CD14-positive monocyte (primary cell): Measurements from ENCODE around the gene ZNF423. TPM values are rescaled to one million over a fixed set of nuclear protein-coding genes. Genes with fewer than 3 reads are reported as not detected.

ENCODE experiments used
- DNase-seq, 3 donors: peaks; one replicate each; pipeline ENCODE4 v3.0.0-alpha.2; 2011 to 2022
- H2AFZ ChIP-seq: 2 replicates; pipeline ENCODE4 v1.6.0; 2012; ENCODE audit warnings: mild to moderate bottlenecking, low read depth, low read length, inconsistent platforms; ENCODE audit not compliant: insufficient read depth, poor library complexity, severe bottlenecking
- H3K27ac ChIP-seq, 2 donors: 1 replicate in 1 of 2; 2 replicates in 1 of 2; pipeline ENCODE4 v1.5.1; 2012 to 2013; ENCODE audit warnings: low read length in 2 of 2, control low read depth in 1 of 2, inconsistent platforms in 1 of 2, low read depth in 1 of 2, mild to moderate bottlenecking in 1 of 2
- H3K27me3 ChIP-seq, 2 donors: one replicate each; pipeline versions ENCODE4 v1.6.0 to v1.6.1; 2011 to 2013; ENCODE audit warnings: low read length in 2 of 2; ENCODE audit not compliant: control insufficient read depth in 2 of 2, insufficient read depth in 2 of 2
- H3K36me3 ChIP-seq, 2 donors: replicated peaks in 1 of 2; 1 replicate in 1 of 2; 2 replicates in 1 of 2; pipeline versions ENCODE4 v1.5.1 to v1.6.1; 2012 to 2013; ENCODE audit warnings: low read length in 2 of 2, control low read depth in 1 of 2, inconsistent platforms in 1 of 2, mild to moderate bottlenecking in 1 of 2; ENCODE audit not compliant: insufficient read depth in 2 of 2, control insufficient read depth in 1 of 2
- H3K4me1 ChIP-seq, 2 donors: 1 replicate in 1 of 2; 2 replicates in 1 of 2; pipeline versions ENCODE4 v1.5.1 to v1.6.1; 2012 to 2013; ENCODE audit warnings: low read length in 2 of 2, control low read depth in 1 of 2, inconsistent platforms in 1 of 2, mild to moderate bottlenecking in 1 of 2, moderate library complexity in 1 of 2; ENCODE audit not compliant: insufficient read depth in 2 of 2, control insufficient read depth in 1 of 2
- H3K4me2 ChIP-seq: replicated peaks from 2 replicates; pipeline ENCODE3; 2012; ENCODE audit warnings: low read length, moderate library complexity, mild to moderate bottlenecking; ENCODE audit not compliant: poor library complexity, severe bottlenecking; ENCODE audit errors: extremely low read depth
- H3K4me3 ChIP-seq, 3 experiments: fragments of 200-600 bp in 1 of 3; sonication (generic) in 1 of 3; replicated peaks in 1 of 3; 1 replicate in 2 of 3; 2 replicates in 1 of 3; pipeline ENCODE4 v1.5.1; 2011 to 2013; ENCODE audit warnings: low read length in 3 of 3, mild to moderate bottlenecking in 3 of 3, control low read depth in 2 of 3, low read depth in 2 of 3, inconsistent platforms in 1 of 3, moderate library complexity in 1 of 3
- H3K79me2 ChIP-seq: 2 replicates; pipeline ENCODE4 v1.6.0; 2012; ENCODE audit warnings: mild to moderate bottlenecking, control low read depth, inconsistent platforms, low read length, moderate library complexity; ENCODE audit not compliant: insufficient read depth
- H3K9ac ChIP-seq: 2 replicates; pipeline ENCODE4 v1.6.0; 2017; ENCODE audit warnings: low read length, mild to moderate bottlenecking; ENCODE audit not compliant: insufficient read depth, poor library complexity, severe bottlenecking
- H3K9me3 ChIP-seq, 2 donors: replicated peaks in 1 of 2; 1 replicate in 1 of 2; 2 replicates in 1 of 2; pipeline versions ENCODE4 v1.5.1 to v1.6.1; 2012 to 2013; ENCODE audit warnings: low read length in 2 of 2, control low read depth in 1 of 2; ENCODE audit not compliant: control insufficient read depth in 1 of 2, insufficient read depth in 1 of 2
- H4K20me1 ChIP-seq: 2 replicates; pipeline ENCODE4 v1.6.0; 2012; ENCODE audit warnings: mild to moderate bottlenecking, low read length, control low read depth, moderate library complexity; ENCODE audit not compliant: insufficient read depth
- H3K27ac Mint-ChIP-seq, 7 donors: one replicate each; pipeline ENCODE4 v1.8.0; 2020; ENCODE audit warnings: mild to moderate bottlenecking in 7 of 7, mixed read lengths in 7 of 7, moderate library complexity in 6 of 7, inconsistent platforms in 2 of 7
- H3K27me3 Mint-ChIP-seq, 3 donors: one replicate each; pipeline ENCODE4 v1.8.0; 2021 to 2022; ENCODE audit warnings: low read depth in 3 of 3, mild to moderate bottlenecking in 3 of 3, mixed read lengths in 3 of 3, moderate library complexity in 3 of 3, inconsistent platforms in 1 of 3
- H3K36me3 Mint-ChIP-seq, 2 donors: one replicate each; pipeline ENCODE4 v1.8.0; 2020; ENCODE audit warnings: mixed read lengths in 2 of 2, inconsistent platforms in 1 of 2, mild to moderate bottlenecking in 1 of 2
- H3K4me1 Mint-ChIP-seq: one replicate; pipeline ENCODE4 v1.8.0; 2020; ENCODE audit warnings: mild to moderate bottlenecking, mixed read lengths
- H3K4me3 Mint-ChIP-seq, 2 donors: one replicate each; pipeline ENCODE4 v1.8.0; 2020; ENCODE audit warnings: mild to moderate bottlenecking in 2 of 2, mixed read lengths in 2 of 2, moderate library complexity in 1 of 2
- H3K9me3 Mint-ChIP-seq, 7 donors: one replicate each; pipeline ENCODE4 v1.8.0; 2020 to 2022; ENCODE audit warnings: mixed read lengths in 7 of 7, mild to moderate bottlenecking in 6 of 7, moderate library complexity in 6 of 7, inconsistent platforms in 2 of 7
- WGBS: methylation state at CpG from one replicate; pipeline ENCODE4 v1.1.5; 2013; ENCODE audit warnings: missing lambda C conversion rate; ENCODE audit not compliant: insufficient coverage; 5-methylcytosine and 5-hydroxymethylcytosine counted together
- intact Hi-C, 2 donors: fragments of 100-400 bp; cut with micrococcal nuclease; formaldehyde crosslinking; loops; one replicate each; pipeline versions ENCODE4 v1.15.0 to v1.15.1; 2023
- polyA plus RNA-seq, 3 donors: library from polyadenylated mRNA; depleted of rRNA in 1 of 3; unstranded in 2 of 3; stranded (reverse) in 1 of 3; fragments of 300-500 nt in 2 of 3; fragments of >200 nt in 1 of 3; fragmentation: Illumina TruSeq in 2 of 3; gene quantifications; 1 replicate in 2 of 3; 2 replicates in 1 of 3; pipeline ENCODE4 v1.2.3, GENCODE V29; 2012 to 2021
- TF ChIP-seq, protein P1 (sequence below): fragments of 200-600 bp; IDR thresholded peaks from one replicate; pipeline ENCODE4 v1.8.0; 2022; ENCODE audit warnings: antibody characterized with exemption, mild to moderate bottlenecking

Gene ZNF423
- polyA plus RNA-seq, 3 donors: not detected

- Histone ChIP-seq H3K9me3 (peaks cover 3 to 14% of the 10 kb centered on the region in 2 donors), H3K27me3 (peaks cover 30 to 61% of the 10 kb centered on the region in 2 donors), H2AFZ (no peak overlapping the region), H3K79me2 (no peaks in the 10 kb centered on the region), H3K4me3 (no peak overlapping the region), H3K4me1 (peaks cover 25 to 35% of the 10 kb centered on the region in 2 donors), H3K36me3 (no peaks in the 10 kb centered on the region), H3K4me2 (no peak overlapping the region), H3K27ac (no peak overlapping the region), H3K9ac (no peak overlapping the region), H4K20me1 (no peaks in the 10 kb centered on the region)
- TF ChIP-seq, protein P1, sequence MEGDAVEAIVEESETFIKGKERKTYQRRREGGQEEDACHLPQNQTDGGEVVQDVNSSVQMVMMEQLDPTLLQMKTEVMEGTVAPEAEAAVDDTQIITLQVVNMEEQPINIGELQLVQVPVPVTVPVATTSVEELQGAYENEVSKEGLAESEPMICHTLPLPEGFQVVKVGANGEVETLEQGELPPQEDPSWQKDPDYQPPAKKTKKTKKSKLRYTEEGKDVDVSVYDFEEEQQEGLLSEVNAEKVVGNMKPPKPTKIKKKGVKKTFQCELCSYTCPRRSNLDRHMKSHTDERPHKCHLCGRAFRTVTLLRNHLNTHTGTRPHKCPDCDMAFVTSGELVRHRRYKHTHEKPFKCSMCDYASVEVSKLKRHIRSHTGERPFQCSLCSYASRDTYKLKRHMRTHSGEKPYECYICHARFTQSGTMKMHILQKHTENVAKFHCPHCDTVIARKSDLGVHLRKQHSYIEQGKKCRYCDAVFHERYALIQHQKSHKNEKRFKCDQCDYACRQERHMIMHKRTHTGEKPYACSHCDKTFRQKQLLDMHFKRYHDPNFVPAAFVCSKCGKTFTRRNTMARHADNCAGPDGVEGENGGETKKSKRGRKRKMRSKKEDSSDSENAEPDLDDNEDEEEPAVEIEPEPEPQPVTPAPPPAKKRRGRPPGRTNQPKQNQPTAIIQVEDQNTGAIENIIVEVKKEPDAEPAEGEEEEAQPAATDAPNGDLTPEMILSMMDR: no peak
- WGBS: 100% methylated on average over 1 of the region's 2 CpGs
- DNase-seq: no peak
- Mint-ChIP-seq H3K4me1 (peaks cover 18% of the 10 kb centered on the region), H3K36me3 (peaks cover 2 to 7% of the 10 kb centered on the region in 2 donors), H3K4me3 (peak overlapping the region in 1 of 2 donors; percentile 89), H3K27me3 (peaks cover 52 to 79% (median 74%) of the 10 kb centered on the region in 3 donors), H3K27ac (no peak overlapping the region), H3K9me3 (peaks cover 0 to 12% (median 8%) of the 10 kb centered on the region in 7 donors)
- intact Hi-C loops: no loop called here
Measured at GRCh38 chr16:49860593-49860992, 4.7 kb upstream of the ZNF423 start.

- H3K79me2 ChIP-seq: no peaks in the 10 kb centered on the region
- peaks cover 0 to 12% (median 11%) of the 10 kb centered on the region in 7 donors for H3K9me3 Mint-ChIP-seq
- peaks cover 2 to 7% of the 10 kb centered on the region in 2 donors for H3K36me3 Mint-ChIP-seq
- TF ChIP-seq, protein P1: no peak
- intact Hi-C loops: no loop called here
- H3K9ac ChIP-seq: peak overlapping the region; percentile 21
- peak overlapping the region; percentile 62 to 89 for H3K4me3 Mint-ChIP-seq
- no peak overlapping the region for H3K27ac Mint-ChIP-seq
- H3K36me3 ChIP-seq: no peaks in the 10 kb centered on the region
- H3K27me3 Mint-ChIP-seq: peaks cover 54 to 86% (median 76%) of the 10 kb centered on the region in 3 donors
- peaks cover 30 to 66% of the 10 kb centered on the region in 2 donors for H3K27me3 ChIP-seq
- H3K4me1 ChIP-seq: peaks cover 30 to 43% of the 10 kb centered on the region in 2 donors
- H4K20me1 ChIP-seq: no peaks in the 10 kb centered on the region
- peak overlapping the region in 1 of 3 experiments; percentile 43 for H3K4me3 ChIP-seq
- peak overlapping the region; percentile 95 for H3K4me2 ChIP-seq
- peaks cover 21% of the 10 kb centered on the region for H3K4me1 Mint-ChIP-seq
- H3K27ac ChIP-seq: no peak overlapping the region
- H2AFZ ChIP-seq: peak overlapping the region; percentile 50
- H3K9me3 ChIP-seq: peaks cover 3 to 14% of the 10 kb centered on the region in 2 donors
- under 1% methylated on average over 26 of the region's 30 CpGs for WGBS
- DNase-seq: no peak
Measured at GRCh38 chr16:49859125-49859811, 3.4 kb upstream of the ZNF423 start.
